GM12801 (cell line): Measurements from ENCODE around the gene MYH10.

ENCODE experiments used
- CTCF ChIP-seq: IDR thresholded peaks from one replicate; pipeline ENCODE4 v1.5.1; 2011; ENCODE audit warnings: control low read depth; ENCODE audit not compliant: insufficient read length; ENCODE audit errors: extremely low read depth

MYH10 gene

GRCh38 chr17:8477171-8477570, 153.4 kb downstream of the MYH10 start:
- no peak for TF ChIP-seq CTCF

GRCh38 chr17:8476741-8477140, 153.8 kb downstream of the MYH10 start:
- TF ChIP-seq CTCF = no peak

- no peak for TF ChIP-seq CTCF
These were observed 154.7 kb downstream of the MYH10 start for GRCh38 chr17:8475781-8476180.

GRCh38 chr17:8475227-8475626, 155.3 kb downstream of the MYH10 start:
- TF ChIP-seq CTCF = no peak

GRCh38 chr17:8474826-8475225, 155.7 kb downstream of the MYH10 start:
- TF ChIP-seq CTCF = no peak

- no peak for TF ChIP-seq CTCF
These were observed 156.9 kb downstream of the MYH10 start for GRCh38 chr17:8473451-8474192.

GRCh38 chr17:8472663-8473062, 157.9 kb downstream of the MYH10 start:
- TF ChIP-seq CTCF = no peak
